ENCODE data around the gene CEP128.
A peak's percentile ranks its signal among the peaks of the same experiment; 100 is the strongest.

CEP128 gene

DNA sequence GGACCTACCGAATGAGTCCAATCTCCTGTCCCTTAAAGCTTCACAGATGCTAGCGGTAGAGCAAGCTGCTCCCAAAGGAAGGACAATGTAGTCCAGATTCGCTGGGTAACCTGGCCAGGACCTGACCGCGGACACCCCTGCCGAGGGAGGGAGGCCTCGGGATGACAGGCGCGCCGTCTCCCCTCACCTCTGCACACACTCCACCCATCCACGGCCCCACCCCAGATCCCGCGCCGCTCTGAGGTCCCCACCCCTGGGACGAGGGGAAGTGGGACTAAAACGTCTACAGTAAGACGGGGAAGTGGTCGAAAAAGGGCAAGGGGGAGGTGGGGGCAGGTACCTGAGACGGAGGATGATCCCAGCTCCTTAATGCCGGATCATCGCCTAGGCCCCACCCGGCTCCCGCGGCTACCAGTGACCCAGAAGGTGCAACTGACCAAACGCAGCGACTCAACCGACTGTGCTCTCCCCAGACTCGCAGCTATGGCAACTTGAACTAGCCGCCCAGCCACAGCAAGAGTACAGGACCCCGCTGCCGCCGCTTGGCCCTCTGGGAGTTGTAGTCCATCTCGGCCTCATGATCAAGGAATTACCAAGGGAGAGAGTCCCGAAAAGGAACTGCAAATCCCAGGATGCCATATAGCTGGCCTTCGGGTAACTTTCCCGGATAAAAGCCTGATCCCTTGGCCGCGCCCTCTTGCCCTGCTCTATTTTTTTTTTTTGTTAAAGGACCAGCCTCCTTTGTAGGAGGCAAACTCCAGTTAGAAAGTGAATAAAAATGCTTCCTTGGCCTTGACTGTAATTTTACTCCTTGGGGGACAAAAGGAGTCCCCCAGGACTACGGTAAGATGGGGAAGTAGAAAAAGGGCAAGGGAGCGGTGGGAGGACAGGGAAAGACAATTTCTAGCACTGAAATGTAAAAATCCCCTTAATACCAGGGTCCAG is at the start of gene CEP128:
TSS of gene CEP128 (minus strand) at position 498 of the 945 bp plus-strand sequence.
- DNase-seq (ENCODE audit: low read depth, low spot score) = peak; percentile 66

DNA sequence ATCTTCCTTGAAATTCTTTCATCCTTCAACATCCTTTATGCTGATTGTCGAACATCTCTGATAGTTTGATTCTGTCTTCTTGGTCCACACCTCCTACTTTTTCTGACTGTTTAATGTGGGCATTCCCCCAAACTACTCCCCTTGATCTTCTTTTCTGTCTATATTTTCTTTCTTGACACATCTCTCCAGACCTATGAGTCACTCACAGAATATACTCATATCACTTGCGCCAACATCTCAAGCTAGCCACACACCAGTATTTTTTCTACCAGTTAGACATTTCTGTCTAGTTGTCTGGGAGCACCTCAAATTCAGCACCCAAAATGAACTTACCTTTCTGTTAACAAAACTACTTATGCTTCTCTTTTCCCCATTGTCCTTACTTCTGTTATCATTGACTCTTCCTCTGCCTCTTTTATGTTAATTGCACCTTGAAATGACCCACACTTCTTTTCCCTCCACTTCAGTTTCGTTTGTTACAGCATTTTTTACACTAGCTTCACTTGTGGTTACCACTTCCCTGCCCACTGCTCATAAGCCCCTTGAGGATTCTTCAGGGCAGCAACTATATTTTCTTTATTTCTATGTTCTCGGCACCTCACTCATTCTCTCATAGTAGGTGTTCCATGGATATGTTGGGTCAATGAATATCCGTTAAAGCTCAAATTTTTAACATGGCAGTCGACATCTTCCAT is 47.3 kb upstream of the CEP128 start:
- no peak for DNase-seq (ENCODE audit: low read depth, low spot score)

DNA sequence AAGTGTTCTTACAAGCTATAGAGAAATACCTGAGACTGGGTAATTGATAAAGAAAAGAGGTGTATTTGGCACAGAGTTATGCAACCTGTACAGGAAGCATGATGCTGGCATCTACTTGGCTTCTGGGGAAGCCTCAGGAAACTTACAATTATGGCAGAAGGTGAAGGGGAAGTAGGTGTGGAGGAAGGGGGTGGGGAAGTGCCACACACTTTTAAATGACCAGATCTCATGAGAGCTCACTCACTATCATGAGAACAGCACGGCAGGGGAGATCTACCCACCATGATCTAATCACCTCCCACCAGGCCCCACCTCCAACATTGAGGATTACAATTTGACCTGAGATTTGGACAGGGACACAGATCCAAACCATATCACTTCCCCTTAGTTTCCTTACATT is 46.7 kb upstream of the CEP128 start:
- DNase-seq (ENCODE audit: low read depth, low spot score) = no peak

DNA sequence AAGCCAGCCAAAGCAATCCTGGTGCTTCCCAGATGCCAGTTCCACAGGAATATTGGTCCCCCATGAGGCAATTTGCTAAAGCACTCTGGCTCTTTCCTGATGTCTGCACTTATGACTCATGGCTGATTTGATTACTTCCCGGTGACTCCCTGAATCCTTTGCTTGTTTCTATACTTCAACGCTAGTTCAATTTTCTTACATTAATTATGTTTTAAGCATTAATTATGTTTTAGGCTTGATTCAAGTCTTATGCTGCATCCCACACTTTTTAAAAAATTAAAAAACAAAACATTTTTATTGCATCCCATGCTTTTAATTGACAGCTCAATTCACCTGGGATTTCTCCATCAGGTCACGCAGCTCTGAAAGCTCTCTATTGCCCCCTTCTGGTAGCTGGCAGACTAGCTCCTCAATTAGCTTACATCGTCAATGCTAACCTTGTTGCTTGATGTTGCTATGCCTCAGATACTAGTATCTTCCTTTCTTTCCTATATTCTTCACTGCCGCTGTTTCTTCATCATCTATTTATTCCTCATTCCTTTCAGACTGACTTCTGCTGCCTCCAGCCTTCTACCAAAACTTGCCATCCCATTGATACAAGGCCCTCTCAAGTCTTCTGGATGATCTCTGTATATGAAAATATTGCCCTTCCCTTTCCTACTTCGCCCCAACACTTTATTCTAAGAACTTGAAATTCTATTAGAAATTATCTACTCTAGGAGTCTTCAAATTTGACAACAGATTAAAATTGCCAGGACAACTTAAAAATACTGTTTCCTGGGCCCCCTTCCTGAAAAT is 45.9 kb upstream of the CEP128 start:
- DNase-seq (ENCODE audit: low read depth, low spot score) = peak; percentile 22

DNA sequence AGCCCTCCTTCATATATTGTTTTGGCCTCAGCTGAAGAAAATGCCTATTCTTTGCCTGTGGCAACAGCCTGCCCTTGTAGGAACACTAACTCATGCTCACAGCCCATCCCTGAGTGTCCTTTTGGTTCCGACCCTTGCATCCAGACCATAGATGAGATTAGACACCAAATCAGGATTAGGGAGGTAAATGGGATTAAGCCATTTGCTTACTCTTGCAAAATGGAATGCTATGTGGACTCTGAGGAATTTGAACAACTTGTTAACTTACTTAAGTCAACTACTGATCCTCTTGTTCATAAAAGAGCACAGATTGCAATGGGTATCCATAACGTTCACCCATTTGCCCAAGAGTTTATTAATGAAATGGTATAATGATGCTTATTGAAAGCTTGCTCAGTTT is 41.2 kb upstream of the CEP128 start:
- no peak for DNase-seq (ENCODE audit: low read depth, low spot score)

DNA sequence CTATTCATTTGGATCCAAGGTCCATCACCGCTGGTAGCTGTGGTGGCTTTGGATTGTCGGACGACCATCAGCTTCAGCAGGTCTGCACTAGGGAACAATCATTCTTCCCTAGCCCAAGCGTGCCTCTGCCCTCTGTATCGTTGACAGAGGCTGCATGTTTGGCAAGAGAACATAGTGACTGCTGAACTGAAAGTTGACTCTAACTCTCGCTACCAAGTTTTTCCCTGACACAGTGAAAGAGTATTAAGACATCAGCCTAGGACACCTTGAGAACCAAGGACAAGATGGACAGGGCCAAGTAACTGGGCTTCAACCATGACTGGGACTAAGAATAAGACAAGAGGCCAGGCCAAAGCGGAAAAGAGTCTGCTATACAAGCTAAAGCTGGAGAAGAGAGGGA is 40.1 kb upstream of the CEP128 start:
- DNase-seq (ENCODE audit: low read depth, low spot score) = no peak

DNA sequence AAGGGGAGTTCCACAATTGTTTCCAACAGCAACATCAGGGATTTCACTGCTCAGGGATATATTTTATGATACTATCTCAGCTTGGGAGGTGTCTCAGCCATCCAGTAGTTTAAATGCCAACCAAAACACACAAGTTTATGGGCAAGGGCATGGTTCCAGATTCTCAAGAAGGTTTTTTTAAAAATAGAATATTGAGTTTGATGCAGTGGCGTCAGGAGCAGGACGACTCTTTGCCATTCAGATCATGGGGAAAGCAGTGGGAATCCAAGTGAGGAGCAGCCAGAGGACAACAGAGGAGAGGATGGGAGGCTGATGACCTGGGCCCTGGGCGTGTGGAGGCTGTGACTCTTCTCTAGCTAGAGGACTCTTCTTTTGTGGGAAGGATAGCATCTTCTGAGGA is 39.6 kb upstream of the CEP128 start:
- no peak for DNase-seq (ENCODE audit: low read depth, low spot score)

DNA sequence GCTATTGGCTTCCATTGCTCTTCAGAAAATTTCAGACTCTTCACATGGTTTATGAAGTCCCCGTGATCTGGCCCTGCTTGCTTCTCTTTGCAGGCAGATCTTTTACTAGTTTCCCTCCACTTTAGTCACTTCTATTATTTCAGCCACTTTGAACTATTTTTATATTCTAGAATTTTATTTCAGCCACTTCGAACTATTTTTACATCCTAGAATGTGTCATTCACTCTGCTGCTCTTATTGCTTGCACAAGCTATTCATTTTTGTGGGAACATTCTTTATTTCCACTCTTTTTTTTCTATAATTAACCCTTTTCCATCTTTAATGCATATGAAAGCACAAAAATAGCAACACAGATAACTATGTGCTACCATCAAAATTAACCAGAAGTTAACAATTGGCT is 38.4 kb upstream of the CEP128 start:
- DNase-seq (ENCODE audit: low read depth, low spot score) = no peak

DNA sequence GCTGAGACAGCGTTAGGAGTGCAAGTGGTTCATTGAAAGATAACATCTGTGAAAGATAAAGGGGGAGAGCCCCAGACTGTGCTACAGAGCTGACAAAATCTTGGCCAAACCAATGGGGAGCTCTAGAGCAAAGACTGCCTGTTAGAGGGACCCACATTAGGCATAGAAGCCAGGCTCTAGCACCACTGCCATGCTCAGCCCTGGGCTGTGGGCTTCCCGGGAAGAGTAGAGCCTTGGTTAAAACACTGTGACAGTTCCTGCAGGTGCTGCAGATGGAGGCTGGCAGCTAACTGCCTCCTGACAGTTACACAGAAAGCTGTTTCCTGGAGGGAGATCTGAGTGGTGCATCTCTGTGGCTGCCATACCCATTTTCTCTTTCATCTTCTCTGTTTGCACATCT is 36.9 kb upstream of the CEP128 start:
- no peak for DNase-seq (ENCODE audit: low read depth, low spot score)

DNA sequence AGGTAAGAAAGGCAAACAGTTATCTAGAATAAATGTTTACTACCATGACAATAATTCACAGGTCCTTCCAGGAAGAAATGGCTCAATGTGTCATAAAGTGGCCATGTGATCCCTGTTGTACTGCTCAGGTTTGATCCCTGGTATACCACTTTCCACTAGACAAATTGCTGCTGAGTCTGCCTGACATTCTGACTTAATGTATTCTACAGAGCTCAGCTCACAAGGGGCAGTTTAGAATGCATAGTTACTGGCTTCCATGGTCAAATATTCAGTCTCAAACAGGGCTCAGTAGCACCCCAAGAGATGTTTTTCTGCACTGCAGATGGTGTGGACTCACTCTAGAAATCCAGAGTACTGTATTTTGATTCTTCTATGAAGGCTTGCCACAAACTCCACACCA is 35.7 kb upstream of the CEP128 start:
- DNase-seq (ENCODE audit: low read depth, low spot score) = no peak

DNA sequence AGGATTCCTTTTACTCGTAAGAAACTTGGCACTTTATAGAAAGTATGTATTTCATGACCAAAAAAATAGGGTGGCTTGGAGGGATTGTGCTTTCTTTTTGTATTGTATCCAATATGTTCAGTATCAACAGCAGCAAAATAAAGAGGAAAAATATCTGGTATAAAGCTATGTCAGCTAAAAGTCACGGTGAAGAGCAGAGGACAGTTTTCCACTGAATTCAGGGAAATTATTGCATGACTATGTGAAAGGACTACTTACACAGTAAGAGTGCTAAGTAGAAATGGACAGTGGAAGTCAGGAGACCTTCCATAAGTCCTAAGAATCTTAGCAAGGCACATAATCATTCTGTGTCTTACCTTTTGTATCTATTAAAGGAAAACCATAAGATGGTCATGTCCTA is 33.1 kb upstream of the CEP128 start:
- DNase-seq (ENCODE audit: low read depth, low spot score) = no peak

DNA sequence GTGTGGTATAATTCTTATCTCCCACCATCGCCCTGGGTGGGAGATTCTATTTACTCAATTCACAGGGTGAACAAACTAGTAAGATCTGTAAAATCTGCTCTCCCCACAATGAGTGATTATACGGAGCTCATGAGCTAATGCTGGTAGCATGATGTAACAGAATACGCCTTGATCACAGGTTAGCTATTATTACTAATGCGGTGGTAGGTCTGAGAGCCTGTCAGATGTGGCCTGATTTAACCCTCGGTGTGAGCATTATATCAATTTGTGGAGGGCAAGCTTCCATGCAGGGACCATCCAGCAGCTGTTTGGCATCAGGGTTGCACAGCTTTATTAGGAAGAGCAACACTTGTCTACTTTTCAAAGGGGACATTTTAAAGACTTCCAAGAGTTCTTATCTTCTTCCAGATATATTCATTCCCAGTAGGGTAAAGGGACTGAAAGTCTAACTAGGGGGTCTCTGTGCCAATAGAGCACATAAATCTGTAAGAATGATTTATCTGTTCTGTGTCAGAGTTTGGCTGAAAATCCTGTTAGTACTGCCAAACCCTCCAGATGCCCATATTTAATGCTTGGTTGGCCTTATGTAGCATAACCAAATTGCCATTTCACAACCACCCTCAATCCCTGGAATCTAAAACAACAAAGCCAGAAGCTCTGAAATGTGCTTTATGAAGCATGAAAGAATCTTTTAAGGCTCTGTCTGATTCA is 32.5 kb upstream of the CEP128 start:
- no peak for DNase-seq (ENCODE audit: low read depth, low spot score)

DNA sequence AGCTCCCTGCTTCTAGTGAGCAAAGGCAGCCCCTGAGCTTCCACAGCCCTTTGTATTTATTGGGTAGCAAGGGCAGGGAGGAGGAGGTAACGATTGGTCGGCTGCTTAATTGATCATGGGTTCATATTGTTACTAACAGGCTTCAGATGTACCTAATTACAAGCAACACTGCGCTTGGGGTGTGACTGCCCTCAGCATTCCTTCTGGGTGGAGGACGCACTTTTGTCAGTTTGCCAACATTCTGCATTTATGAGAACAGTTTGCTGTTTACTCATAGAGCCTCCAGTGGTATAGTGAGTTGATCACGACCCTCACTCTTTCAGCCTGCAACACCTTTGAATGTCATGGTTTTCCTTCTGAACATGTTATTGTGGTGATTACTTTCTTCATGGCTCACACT is 23.5 kb upstream of the CEP128 start:
- no peak for DNase-seq (ENCODE audit: low read depth, low spot score)

DNA sequence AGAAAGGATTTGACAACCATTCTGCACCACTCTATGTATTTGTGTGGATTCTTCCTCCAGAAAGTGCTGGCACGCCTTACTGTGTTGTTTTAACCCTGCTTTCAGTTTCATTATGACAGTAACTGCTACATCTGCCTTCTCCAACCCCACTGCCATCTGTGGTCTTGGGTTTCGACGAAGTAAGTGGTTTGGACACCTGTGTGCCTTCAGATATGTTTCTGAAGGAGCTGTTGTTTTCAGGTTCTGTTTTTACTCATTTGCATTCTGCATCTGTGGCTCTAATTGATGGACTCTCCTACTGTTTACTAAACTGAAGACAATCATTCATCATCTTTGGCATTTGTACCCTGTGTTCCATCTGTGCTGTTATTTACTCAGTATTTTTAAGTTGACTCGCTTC is 18.0 kb upstream of the CEP128 start:
- DNase-seq (ENCODE audit: low read depth, low spot score) = peak; percentile 22

DNA sequence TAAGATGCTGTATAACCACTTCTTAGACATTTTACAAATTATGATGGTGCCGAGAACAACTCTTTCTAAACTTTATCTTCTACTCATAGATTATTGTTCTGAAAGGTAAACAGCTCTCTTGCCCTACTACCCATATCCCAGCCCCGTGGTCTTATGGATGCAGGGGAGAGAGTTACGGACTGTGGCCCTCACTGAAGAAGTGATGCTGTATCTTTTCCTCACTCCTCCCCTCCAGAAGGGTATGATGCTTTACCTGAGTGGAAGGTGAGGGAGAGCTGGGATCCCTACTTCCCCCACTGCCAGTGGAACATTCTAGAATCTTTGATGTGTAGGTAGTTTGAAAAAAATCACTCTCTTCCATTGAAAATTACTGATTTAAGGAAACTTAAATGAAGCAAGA is 17.4 kb upstream of the CEP128 start:
- no peak for DNase-seq (ENCODE audit: low read depth, low spot score)

DNA sequence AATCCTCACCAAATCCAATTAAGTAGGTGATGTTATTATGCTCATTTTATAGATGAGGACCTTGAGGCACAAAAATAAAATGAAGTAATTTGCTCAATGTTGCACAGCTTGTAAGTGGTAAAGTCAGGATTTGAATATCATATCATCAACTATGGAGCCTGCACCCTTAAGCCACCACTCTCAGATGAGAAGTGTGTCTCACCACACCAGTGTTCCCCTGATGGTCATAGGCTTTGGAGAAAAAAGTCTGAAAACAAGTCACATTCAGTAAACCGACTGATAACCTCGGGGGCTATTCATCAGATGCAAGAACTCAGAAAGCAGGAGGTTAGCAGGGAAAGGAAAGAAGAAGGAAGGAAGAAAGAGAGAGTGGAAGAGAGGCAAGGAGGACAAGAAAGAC is 16.7 kb upstream of the CEP128 start:
- no peak for DNase-seq (ENCODE audit: low read depth, low spot score)

DNA sequence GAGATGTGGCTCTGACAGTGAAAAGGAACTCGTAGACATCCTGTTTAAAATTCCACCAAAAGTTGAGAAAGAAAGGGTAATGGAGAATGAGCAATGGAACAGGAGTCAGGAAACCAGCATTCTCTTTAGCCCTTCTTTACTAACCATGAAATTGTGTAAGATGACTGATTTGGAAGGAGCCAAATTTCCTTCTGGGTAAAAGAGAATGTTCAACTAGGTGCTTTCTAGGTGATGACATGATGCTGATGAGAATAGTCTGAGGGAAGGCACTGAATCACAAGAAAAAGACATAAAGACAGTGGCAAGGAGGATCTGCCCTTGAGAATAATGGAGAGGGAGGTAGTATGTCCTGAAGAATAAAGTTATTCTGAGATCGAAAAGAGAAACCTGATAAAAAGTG is 16.1 kb upstream of the CEP128 start:
- no peak for DNase-seq (ENCODE audit: low read depth, low spot score)

DNA sequence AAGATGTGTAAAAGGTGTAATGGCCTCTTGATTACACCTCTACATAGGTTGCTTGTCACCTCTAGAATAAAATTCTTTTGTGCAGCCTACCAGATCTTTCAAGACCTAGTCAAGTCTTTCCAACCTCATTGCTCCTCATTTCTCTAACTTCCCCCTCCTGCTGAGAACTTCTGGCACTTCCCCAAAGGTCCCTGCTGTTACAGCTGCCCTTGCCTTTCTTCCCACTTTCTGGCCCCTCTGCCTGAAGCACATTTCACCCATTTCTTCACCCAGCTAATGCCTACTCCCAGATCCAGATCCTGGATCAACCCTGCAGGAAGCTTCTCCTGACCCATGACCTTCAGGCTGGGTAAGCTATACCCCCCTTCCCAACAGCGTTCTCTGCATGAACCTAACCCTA is 15.4 kb upstream of the CEP128 start:
- DNase-seq (ENCODE audit: low read depth, low spot score) = no peak

DNA sequence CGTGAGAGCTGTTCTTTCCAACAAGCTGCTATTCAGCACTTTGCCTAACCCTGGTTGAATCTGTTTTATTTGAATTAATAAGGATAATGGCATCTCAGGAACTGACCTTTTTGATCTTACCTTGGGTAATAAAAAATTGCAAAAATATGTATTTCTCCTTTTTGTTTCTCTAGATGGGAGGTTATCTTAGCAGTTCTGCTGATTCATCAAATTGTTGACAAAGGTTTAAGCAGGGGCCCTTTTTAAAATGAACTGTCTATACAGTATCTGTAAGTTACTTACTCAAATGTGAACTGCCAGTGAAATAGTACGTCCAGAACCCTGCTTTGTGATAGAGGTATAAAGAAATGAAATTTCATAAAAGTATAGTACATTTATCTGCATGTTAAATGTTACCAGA is 14.6 kb upstream of the CEP128 start:
- DNase-seq (ENCODE audit: low read depth, low spot score) = no peak

DNA sequence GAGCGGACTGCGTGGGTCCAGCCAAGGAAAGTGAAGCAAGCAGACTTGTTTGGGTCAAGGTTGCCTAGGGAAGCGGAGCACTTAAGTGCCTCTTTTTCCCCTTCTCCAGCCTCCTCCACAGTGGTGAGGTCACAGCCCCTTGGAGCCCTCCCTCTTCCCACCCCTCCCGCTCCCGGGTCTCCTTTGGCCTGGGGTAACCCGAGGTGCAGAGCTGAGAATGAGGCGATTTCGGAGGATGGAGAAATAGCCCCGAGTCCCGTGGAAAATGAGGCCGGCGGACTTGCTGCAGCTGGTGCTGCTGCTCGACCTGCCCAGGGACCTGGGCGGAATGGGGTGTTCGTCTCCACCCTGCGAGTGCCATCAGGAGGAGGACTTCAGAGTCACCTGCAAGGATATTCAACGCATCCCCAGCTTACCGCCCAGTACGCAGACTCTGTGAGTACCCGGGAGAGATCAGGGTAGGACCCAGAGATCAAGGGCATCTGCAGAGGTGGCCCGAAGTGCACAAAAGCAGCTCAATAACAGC is 13.9 kb upstream of the CEP128 start, which contains the start of gene TSHR:
TSS of gene TSHR (plus strand) at position 206 of the 526 bp plus-strand sequence. CDS start at position 266, 60 bp downstream.
- no peak for DNase-seq (ENCODE audit: low read depth, low spot score)

DNA sequence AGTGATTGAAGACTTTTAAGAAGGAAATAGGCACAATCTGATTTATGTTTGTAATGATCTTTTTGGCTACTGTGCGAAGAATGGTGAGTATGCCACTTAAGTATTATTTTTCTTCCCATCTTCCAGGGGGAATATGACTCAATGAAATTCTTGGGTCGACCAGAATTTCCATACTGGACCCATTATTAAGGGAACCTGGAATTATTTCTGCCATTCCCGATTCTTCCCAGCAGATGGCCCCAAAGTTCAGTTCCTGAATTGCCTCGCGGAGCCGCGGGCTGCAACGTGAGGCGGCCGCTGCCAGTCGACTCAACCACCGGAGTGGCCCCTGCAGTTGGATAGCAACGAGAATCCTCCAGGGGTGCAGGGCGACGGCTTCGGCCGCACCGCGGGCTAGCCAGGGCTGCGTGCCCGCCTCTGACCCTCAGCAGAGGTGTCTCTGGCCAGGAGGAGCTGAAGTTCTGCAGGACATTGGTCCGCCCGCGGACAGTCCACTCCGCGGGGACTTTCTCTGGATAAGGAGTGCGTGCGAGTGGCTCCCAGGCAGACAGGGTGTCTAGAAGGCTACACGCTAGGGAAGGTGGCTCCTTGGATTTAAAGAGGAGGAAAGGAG is 13.3 kb upstream of the CEP128 start:
- no peak for DNase-seq (ENCODE audit: low read depth, low spot score)
